HG03460 (cell line): ENCODE data around the gene ANKRD63.

Experiments
- ATAC-seq: cut with Tn5 transposase; IDR thresholded peaks from one replicate; pipeline ENCODE4 v1.9.1; 2021; ENCODE audit not compliant: unreplicated experiment

ANKRD63 gene

DNA sequence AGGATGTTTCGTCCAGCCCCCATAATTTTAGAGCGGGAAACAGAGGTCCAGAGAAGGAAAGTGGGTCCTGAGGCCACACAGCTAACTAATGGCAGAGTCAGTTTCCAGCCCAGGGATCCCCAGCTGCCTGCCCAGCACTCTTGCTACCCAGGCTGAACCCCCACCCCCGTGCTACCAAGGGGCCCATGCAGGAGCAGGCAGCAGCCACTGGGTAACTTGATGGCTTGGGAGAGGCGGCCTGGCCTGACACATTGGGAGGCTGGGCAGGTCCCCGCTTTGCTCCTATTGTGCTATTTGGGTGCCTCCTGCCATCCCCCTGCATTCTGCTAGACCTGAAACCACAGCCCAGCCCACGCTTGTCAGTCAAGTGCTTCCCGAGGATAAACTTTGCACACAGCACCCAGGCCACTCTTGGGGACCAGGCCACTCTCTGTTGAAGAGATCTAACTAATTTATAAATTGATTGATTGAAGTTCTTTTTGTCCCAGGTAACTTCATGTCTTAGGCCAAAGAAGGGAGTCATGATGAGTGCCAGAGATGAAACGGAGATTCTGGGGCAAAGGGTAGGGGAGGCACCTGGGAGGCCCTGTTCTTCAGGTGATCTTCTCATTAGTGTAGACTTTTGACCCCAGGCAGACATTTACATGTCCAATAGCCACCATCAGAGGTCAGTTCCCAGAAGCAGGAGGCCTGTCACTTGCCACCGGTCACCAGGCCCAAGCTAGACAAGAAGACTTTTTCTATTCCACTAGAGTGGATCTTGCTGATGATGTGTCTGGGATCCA is 37.0 kb downstream of the ANKRD63 start:
- no peak for ATAC-seq

DNA sequence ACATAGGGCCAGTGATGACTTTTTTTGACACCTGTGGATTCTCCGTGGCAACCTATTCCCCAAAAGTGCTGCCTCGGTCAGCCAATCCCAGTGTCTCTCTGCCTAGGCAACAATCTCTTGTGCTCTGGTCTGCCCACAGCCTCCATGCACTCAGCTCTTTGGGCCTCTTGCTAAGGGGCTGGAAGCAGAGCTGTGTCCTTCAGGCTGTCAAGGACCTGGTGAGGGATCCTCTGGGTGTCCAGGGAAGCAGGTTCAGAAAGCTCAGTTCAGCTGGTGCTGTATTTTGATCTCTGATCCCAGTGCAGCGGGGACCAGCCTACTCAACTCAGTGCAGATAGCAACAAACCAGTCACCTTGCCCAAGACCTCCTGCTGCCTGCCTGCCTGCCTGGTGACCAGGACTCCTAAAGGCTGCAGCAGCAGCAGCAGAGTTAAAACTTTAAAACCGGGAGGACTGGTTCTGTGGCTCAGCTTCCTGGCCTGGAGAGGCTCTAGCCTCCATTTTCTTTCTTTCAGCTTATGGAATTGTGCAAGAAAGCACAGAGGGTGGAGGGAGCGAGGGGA is 37.8 kb downstream of the ANKRD63 start:
- no peak for ATAC-seq

DNA sequence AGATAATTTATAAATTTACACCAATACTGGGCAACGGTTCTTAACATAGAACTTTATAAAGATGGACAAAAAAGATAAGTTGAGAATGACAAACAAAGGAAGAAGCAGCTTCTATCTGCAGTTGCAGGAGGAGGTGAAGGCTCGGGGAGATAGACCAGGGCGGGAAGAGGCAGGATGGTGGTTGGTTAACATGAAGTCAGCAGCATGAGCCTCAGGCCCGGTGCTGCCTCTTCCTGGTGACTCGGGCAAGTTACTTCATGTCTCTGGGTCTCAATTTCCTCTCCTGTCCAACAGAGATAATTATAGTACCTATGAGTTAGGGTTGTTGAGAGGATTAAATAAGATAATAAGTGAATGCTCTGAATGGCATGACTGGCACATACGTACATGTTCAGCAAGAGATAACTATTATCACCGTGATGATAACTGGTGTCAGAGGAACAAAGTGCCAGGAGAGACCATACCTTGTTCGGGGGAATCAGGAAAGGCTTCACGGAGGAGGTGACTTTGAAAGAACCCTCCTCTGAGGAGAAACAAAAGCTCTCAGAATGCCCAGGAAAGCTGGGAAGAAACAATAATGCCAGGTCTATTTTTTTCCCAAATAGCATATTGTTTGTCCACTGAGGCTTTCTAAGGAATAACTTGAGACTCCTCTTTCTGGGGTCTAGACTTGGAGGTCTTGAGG is 39.6 kb downstream of the ANKRD63 start:
- no peak for ATAC-seq

GRCh38 chr15:40242601-40243000 is 40.3 kb downstream of the ANKRD63 start:
- no peak for ATAC-seq

- ATAC-seq = no peak
Observed at GRCh38 chr15:40242213-40242599, 40.7 kb downstream of the ANKRD63 start.

- no peak for ATAC-seq
Observed at GRCh38 chr15:40241269-40242212, 41.3 kb downstream of the ANKRD63 start.

- no peak for ATAC-seq
Observed at GRCh38 chr15:40240619-40241221, 42.1 kb downstream of the ANKRD63 start.

DNA sequence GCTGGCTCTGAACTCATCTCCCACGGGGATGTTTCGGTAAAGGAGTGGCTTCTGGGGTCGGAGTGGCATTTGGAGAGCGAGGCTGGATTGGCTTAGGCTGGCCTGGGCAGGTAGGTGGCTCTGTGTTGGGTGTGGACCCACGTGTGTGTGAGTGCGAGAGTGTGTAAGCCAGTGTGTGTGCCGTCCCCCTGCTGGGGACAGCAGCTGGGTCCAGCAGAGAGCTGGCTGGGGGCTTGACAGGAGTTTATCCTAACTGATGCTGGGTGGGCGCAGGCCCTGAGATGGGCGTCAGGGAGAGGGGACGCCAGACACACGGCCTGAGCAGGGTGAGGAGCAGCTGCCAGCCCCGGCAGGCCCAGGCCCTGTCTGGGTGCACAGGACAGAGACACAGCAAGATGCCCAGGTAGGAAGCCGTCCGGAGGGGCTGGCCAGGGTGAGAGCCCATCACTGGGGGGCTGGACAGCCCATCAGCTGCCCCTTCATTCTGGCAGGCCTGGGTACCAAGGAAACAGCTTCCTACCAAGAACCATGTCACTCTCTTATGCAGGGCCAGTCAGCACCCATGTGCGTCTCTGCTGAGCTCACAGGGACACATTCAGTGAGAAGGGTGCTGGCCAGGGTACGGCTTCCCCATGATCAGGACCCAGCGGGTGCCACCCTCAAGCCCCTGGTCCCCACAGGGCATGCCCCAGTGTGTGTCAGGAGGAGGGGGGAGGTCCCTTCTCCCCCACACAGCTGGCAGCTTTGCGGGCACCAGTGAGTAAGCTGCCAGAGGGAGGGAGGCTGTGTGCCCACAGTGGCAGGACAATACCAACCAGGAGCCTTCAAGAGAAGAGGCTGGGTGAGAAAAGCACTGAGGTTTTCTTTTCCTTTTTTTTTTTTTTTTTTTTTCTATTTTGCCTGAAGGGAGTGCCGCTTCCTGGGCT is 42.9 kb downstream of the ANKRD63 start:
- ATAC-seq = no peak

GRCh38 chr15:40239404-40239692 is 43.5 kb downstream of the ANKRD63 start:
- no peak for ATAC-seq

DNA sequence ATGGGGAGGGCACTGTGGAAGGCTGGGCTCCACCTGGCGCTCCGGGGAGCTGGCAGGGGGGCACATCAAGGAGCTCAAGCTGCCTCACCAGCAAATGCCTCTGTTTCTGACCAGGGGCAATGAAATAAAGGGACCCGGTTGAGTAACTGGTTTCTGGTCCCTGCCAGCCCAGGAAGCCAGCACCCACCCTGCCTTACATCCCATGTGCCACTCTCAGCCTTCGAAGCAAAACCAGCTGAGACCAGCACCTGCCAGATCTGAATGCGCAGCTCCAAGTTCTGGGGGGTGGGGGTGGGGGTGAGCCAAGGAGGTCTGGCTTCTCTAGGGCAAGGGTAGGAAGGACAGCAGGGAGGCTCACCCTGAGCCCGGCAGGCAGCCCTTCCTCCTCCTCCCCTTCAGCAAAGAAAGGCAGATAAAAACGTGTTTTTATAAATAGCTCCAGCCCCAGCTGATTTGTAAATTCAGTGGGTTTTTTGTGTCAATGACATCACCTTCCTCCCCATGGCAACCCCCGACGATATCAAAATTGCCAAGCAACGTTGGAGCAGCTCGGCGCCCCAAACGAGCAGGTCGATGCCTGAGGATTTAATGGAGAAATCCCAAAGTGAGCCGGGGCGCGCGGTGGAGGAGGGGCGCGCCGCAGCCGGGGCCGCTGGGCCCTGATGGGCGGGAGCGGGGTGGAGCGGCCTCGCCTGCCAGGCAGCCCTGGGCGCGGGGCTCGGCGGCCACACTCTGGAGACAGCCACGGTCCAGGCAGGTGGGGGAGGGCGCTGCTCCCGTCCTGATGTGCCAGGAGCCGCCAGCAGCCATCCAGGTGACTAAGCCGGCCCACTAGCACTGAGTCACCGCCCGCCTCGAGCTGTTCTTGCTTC is 44.1 kb downstream of the ANKRD63 start, which contains the start of gene PAK6:
PAK6 (plus strand) TSS at position 532 of the 872 bp plus-strand sequence. CDS start 25,723 bp downstream, outside the sequence.
- ATAC-seq = no peak

GRCh38 chr15:40235201-40235885 is 47.5 kb downstream of the ANKRD63 start:
- ATAC-seq = no peak

- no peak for ATAC-seq
Observed at GRCh38 chr15:40234783-40235182, 48.1 kb downstream of the ANKRD63 start.

- no peak for ATAC-seq
Observed at GRCh38 chr15:40233727-40234577, 48.9 kb downstream of the ANKRD63 start.

- no peak for ATAC-seq
Observed at GRCh38 chr15:40232625-40233070, 50.2 kb downstream of the ANKRD63 start.
